Measurements from ENCODE around the gene ALDOC.

DNA sequence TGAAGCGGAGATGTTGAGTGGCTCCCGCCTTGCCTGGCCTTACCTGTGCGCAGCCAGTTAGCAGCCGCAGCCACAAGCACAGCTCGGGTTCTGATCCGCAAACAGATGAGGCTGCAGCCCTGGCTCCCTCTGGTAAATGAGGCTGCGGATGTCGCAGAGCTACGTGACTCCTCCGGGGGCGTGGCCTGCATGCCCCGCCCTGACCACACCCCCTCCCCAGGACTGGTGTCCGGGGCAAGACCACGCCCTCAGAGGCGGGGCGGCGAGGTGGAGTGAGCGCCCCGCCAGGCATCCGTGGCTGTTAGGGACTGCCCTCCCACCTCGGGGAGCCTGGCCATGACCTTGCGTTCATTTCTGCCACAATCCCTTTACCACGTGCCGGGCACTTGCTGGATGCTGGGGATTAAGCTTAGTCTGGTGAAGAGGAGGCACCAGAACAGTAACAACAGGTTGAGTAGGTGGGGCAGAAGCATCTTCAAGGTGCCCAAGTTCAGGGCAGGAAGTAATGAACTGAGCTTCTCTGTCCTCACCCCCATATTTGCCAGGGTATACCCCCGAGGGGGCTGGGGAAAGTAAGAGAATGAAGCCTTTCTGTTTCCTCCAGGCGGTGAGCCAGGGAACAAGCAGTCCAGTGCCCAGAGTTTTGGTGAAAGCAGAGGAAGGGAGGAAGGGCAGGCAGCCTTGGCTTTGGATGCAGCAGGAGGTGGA lies at the start of gene ALDOC:
- TF ChIP-seq CBX2 (IDR thresholded peaks at IDR 0.05; ENCODE audit: low read depth, low read length) (no peak), CBX2 (CRISPR knock-in tag; IDR thresholded peaks at IDR 0.05; ENCODE audit: low read depth) (no peak), MYC (CRISPR knock-in tag; IDR thresholded peaks at IDR 0.05; ENCODE audit: borderline replicate concordance) (peak; percentile 94), TAF1 (CRISPR knock-in tag; IDR thresholded peaks at IDR 0.05) (peak; percentile 65), ZNF274 (CRISPR knock-in tag; IDR thresholded peaks at IDR 0.05) (no peak), SNAI1 (CRISPR knock-in tag; IDR thresholded peaks at IDR 0.05; ENCODE audit: borderline replicate concordance) (no peak)
- TF ChIP-seq, protein P1, sequence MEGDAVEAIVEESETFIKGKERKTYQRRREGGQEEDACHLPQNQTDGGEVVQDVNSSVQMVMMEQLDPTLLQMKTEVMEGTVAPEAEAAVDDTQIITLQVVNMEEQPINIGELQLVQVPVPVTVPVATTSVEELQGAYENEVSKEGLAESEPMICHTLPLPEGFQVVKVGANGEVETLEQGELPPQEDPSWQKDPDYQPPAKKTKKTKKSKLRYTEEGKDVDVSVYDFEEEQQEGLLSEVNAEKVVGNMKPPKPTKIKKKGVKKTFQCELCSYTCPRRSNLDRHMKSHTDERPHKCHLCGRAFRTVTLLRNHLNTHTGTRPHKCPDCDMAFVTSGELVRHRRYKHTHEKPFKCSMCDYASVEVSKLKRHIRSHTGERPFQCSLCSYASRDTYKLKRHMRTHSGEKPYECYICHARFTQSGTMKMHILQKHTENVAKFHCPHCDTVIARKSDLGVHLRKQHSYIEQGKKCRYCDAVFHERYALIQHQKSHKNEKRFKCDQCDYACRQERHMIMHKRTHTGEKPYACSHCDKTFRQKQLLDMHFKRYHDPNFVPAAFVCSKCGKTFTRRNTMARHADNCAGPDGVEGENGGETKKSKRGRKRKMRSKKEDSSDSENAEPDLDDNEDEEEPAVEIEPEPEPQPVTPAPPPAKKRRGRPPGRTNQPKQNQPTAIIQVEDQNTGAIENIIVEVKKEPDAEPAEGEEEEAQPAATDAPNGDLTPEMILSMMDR (CRISPR knock-in tag; IDR thresholded peaks at IDR 0.05): no peak
- TF ChIP-seq, protein P2, sequence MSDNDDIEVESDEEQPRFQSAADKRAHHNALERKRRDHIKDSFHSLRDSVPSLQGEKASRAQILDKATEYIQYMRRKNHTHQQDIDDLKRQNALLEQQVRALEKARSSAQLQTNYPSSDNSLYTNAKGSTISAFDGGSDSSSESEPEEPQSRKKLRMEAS (IDR thresholded peaks at IDR 0.05): peak; percentile 95
